ENCODE measurements around the gene SLC38A11.
"Not testable (repeated sequence)": the region's sequence is repeated elsewhere in the genome, so short reads cannot be mapped to it uniquely, and the experiment has no call there.

Gene SLC38A11

GRCh38 chr2:164954954-164955701, at the start of gene SLC38A11:
Gene SLC38A11 (minus strand): TSS chr2:164955525. CDS start chr2:164955247, 278 bp downstream.
- in situ Hi-C loops (cut with HindIII; ENCODE audit: low sequenced_read_pairs), result no loop called here

GRCh38 chr2:165003443-165004130, 48.3 kb upstream of the SLC38A11 start:
- in situ Hi-C loops (cut with HindIII; ENCODE audit: low sequenced_read_pairs), result no loop called here

GRCh38 chr2:165002638-165003037, 47.3 kb upstream of the SLC38A11 start:
- in situ Hi-C loops (cut with HindIII; ENCODE audit: low sequenced_read_pairs), result no loop called here

GRCh38 chr2:164994664-164995299, 39.5 kb upstream of the SLC38A11 start:
- in situ Hi-C loops (cut with HindIII; ENCODE audit: low sequenced_read_pairs), result not testable (repeated sequence)

- in situ Hi-C loops (cut with HindIII; ENCODE audit: low sequenced_read_pairs), result no loop called here
These were observed 38.1 kb upstream of the SLC38A11 start for GRCh38 chr2:164993287-164994016.

- in situ Hi-C loops (cut with HindIII; ENCODE audit: low sequenced_read_pairs), result no loop called here
These were observed 37.5 kb upstream of the SLC38A11 start for GRCh38 chr2:164992818-164993217.

GRCh38 chr2:164992093-164992454, 36.7 kb upstream of the SLC38A11 start:
- in situ Hi-C loops (cut with HindIII; ENCODE audit: low sequenced_read_pairs), result not testable (repeated sequence)

- in situ Hi-C loops (cut with HindIII; ENCODE audit: low sequenced_read_pairs), result not testable (repeated sequence)
These were observed 36.2 kb upstream of the SLC38A11 start for GRCh38 chr2:164991361-164992092.

- in situ Hi-C loops (cut with HindIII; ENCODE audit: low sequenced_read_pairs), result not testable (repeated sequence)
These were observed 35.6 kb upstream of the SLC38A11 start for GRCh38 chr2:164990953-164991352.

- in situ Hi-C loops (cut with HindIII; ENCODE audit: low sequenced_read_pairs), result not testable (repeated sequence)
These were observed 33.5 kb upstream of the SLC38A11 start for GRCh38 chr2:164988805-164989204.

- in situ Hi-C loops (cut with HindIII; ENCODE audit: low sequenced_read_pairs), result not testable (repeated sequence)
These were observed 30.7 kb upstream of the SLC38A11 start for GRCh38 chr2:164986027-164986426.

GRCh38 chr2:164984428-164984827, 29.1 kb upstream of the SLC38A11 start:
- in situ Hi-C loops (cut with HindIII; ENCODE audit: low sequenced_read_pairs), result no loop called here

- in situ Hi-C loops (cut with HindIII; ENCODE audit: low sequenced_read_pairs), result no loop called here
These were observed 26.1 kb upstream of the SLC38A11 start for GRCh38 chr2:164981217-164981990.

GRCh38 chr2:164980688-164981087, 25.4 kb upstream of the SLC38A11 start:
- in situ Hi-C loops (cut with HindIII; ENCODE audit: low sequenced_read_pairs), result not testable (repeated sequence)

- in situ Hi-C loops (cut with HindIII; ENCODE audit: low sequenced_read_pairs), result no loop called here
These were observed 23.8 kb upstream of the SLC38A11 start for GRCh38 chr2:164979113-164979512.

- in situ Hi-C loops (cut with HindIII; ENCODE audit: low sequenced_read_pairs), result not testable (repeated sequence)
These were observed 21.6 kb upstream of the SLC38A11 start for GRCh38 chr2:164976875-164977470.

- in situ Hi-C loops (cut with HindIII; ENCODE audit: low sequenced_read_pairs), result no loop called here
These were observed 21.0 kb upstream of the SLC38A11 start for GRCh38 chr2:164976301-164976700.

GRCh38 chr2:164975891-164976290, 20.6 kb upstream of the SLC38A11 start:
- in situ Hi-C loops (cut with HindIII; ENCODE audit: low sequenced_read_pairs), result no loop called here

- in situ Hi-C loops (cut with HindIII; ENCODE audit: low sequenced_read_pairs), result no loop called here
These were observed 18.9 kb upstream of the SLC38A11 start for GRCh38 chr2:164974221-164974620.

Measured in DLD1 (cell line).